HUES64 (cell line): ENCODE results near the gene PDGFRB.

Source experiments
- H3K27ac ChIP-seq: 2 replicates; pipeline ENCODE4 v1.7.0; 2013; ENCODE audit warnings: low read depth, low read length, inconsistent platforms
- H3K27me3 ChIP-seq: 2 replicates; pipeline ENCODE4 v1.6.1; 2013; ENCODE audit warnings: mild to moderate bottlenecking, low read length; ENCODE audit not compliant: insufficient read depth
- H3K36me3 ChIP-seq: 2 replicates; pipeline ENCODE4 v1.6.1; 2013; ENCODE audit warnings: mild to moderate bottlenecking, low read length; ENCODE audit not compliant: insufficient read depth
- H3K4me1 ChIP-seq: 2 replicates; pipeline ENCODE4 v1.6.1; 2013; ENCODE audit warnings: mild to moderate bottlenecking, low read length, moderate library complexity; ENCODE audit not compliant: insufficient read depth
- H3K4me3 ChIP-seq: 2 replicates; pipeline ENCODE4 v1.5.1; 2013; ENCODE audit warnings: mild to moderate bottlenecking, low read length, moderate library complexity
- H3K9ac ChIP-seq: 2 replicates; pipeline ENCODE4 v1.6.1; 2013; ENCODE audit warnings: mild to moderate bottlenecking, low read depth, low read length
- H3K9me3 ChIP-seq: 2 replicates; pipeline ENCODE4 v1.6.1; 2013; ENCODE audit warnings: low read depth, low read length; ENCODE audit not compliant: insufficient read depth
- WGBS: fragments of 150-250, 120-280 bp; methylation state at CpG from one replicate; pipeline ENCODE4 v1.1.7; 2013; ENCODE audit warnings: missing lambda C conversion rate; 5-methylcytosine and 5-hydroxymethylcytosine counted together

Gene PDGFRB

DNA sequence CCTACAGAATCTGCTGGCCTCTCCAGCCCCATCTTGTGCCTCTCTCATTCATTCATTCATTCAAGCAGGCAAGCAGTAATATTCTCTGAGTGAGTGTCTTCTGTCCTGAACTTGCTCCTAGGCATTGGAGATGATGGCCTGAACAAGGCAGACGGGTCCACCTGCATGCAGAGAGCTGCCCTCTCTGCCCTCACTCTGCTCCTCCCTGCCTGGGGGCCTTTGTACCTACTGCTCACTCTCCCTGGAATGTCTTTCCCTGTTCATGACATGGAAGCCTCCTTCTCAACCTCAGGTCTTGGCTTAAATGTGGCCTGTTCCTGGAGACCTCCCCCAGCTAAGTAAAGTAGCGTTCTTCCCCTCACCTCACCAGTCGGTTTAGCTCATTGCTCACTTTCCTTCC lies 17.5 kb upstream of the PDGFRB start:
- Histone ChIP-seq H3K9me3 (no peaks in the 10 kb centered on the region), H3K36me3 (no peaks in the 10 kb centered on the region), H3K4me3 (no peak overlapping the region), H3K4me1 (peaks cover 2% of the 10 kb centered on the region; the same call in 1 of the 2 replicates), H3K9ac (no peak overlapping the region), H3K27ac (no peak overlapping the region), H3K27me3 (peaks cover 59% of the 10 kb centered on the region)
- 73% methylated on average over 3 of the region's 3 CpGs for WGBS

DNA sequence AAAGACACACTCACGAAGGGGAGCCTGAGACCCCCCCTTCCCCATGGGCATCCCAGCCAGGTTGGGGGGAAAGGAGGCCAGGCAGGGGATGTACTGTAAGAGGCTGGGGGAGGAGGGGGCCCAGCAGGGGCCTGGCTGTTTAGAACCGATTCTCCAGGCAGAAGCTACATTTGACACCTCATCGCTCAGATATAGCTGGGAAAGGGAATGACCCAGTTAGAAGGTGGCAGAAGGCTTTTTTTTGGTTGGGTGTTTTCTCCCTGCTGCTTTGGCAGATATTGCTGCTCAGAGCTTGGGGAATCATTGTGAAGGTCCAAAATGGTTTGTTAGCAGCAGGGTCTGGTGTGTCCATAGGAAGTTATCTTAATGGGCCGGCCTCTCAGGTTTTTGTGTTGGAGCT lies 16.9 kb upstream of the PDGFRB start:
- Histone ChIP-seq H3K9ac (no peak overlapping the region), H3K4me1 (peaks cover 4% of the 10 kb centered on the region; the same call in 1 of the 2 replicates), H3K36me3 (no peaks in the 10 kb centered on the region), H3K27ac (no peak overlapping the region), H3K9me3 (no peaks in the 10 kb centered on the region), H3K27me3 (peaks cover 65% of the 10 kb centered on the region), H3K4me3 (no peak overlapping the region)
- WGBS: 72% methylated on average over 4 of the region's 4 CpGs

DNA sequence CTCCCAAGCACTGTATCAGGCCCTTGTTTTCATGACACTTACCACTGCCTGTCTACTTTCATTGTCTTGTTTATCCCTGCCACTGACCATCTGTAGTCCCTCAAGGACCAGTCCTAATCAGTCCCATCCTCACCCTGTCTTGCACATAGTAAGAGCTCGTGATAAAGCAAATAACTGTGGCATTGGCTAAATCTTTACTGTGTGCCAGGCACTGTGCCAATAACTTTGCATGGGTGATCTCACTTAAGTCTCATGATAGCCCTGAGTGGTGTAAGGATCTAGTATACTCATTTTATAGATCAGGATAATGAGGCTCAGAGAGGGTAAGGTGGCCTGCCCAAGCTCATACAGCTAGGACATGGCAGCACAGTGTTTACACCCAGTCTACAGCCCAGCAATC lies 16.5 kb upstream of the PDGFRB start:
- no peak overlapping the region for H3K27ac ChIP-seq
- peaks cover 70% of the 10 kb centered on the region for H3K27me3 ChIP-seq
- no peak overlapping the region for H3K4me3 ChIP-seq
- no peak overlapping the region for H3K9ac ChIP-seq
- peaks cover 5% of the 10 kb centered on the region; the same call in 1 of the 2 replicates for H3K4me1 ChIP-seq
- WGBS: 98% methylated on average over 1 of the region's 1 CpG
- H3K36me3 ChIP-seq: no peaks in the 10 kb centered on the region
- H3K9me3 ChIP-seq: no peaks in the 10 kb centered on the region

DNA sequence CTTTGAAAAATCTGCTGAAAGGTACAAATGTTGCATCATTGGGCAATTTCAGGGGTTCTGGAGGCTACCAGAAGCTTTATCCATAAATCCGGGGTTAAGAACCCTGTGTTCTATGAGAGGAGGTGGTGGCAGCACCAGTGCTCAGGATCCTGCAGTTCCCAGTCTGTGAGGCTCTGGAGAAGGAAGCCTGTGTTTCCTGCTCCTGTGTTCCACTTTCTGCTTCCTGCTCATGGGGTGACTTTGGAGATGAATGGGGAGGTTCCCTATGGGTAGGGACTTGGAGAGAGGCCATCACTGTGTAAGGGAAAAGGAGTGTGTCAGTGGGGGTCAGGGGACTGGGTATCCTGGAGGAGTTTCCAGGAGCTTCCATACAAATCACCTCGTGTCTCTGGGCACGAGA lies 13.2 kb upstream of the PDGFRB start:
- WGBS: 85% methylated on average over 3 of the region's 3 CpGs
- Histone ChIP-seq H3K9me3 (no peaks in the 10 kb centered on the region), H3K27ac (no peak overlapping the region), H3K4me1 (0 out of 2 replicates have a peak, but pooled peaks cover 3% of the 10 kb centered on the region), H3K36me3 (no peaks in the 10 kb centered on the region), H3K9ac (no peak overlapping the region), H3K27me3 (peaks cover 98% of the 10 kb centered on the region), H3K4me3 (no peak overlapping the region)

DNA sequence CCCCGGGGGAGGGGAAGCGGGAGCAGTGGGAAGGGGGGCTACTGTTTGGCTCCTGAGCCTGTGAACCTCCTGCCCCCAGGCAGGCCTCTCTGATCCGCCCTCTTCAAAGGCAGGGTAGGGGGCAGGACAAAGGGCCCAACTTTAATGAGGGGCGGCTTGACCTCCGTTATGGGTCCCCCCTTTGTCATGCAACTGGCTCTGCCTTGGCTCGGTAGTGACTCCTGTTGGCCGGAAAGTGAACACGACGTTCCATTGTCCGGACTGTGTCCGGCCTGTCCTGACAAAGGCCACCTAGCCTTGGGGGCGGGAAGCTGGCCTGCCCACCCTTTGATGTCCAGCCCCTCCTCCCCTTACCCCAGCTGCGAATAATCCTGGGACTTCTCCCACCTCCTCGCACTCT lies 12.3 kb upstream of the PDGFRB start:
- Histone ChIP-seq H3K4me1 (0 out of 2 replicates have a peak, but pooled peaks cover 3% of the 10 kb centered on the region), H3K27me3 (peaks cover 98% of the 10 kb centered on the region), H3K9me3 (no peaks in the 10 kb centered on the region), H3K27ac (no peak overlapping the region), H3K4me3 (no peak overlapping the region), H3K9ac (no peak overlapping the region), H3K36me3 (no peaks in the 10 kb centered on the region)
- 23% methylated on average over 14 of the region's 14 CpGs for WGBS

DNA sequence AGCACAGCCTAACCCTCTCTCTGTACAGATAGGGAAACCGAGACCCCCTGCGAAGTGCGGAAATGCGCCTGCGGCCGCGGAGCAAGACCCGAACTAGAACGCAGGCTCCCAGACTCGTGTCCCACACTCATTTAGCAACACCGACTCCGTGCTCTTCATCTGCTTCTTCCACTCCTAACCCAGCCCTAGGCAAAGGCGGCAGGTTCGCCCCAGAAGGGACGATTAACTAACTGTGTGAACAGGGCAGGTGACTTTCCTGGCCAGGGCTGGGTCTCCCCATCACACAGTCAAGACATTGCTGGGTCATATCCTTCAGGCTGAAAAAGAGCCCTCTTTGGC lies 11.8 kb upstream of the PDGFRB start:
- H3K9me3 ChIP-seq: no peaks in the 10 kb centered on the region
- H3K4me1 ChIP-seq: 0 out of 2 replicates have a peak, but pooled peaks cover 3% of the 10 kb centered on the region
- H3K27me3 ChIP-seq: peaks cover 93% of the 10 kb centered on the region
- no peak overlapping the region for H3K27ac ChIP-seq
- H3K4me3 ChIP-seq: no peak overlapping the region
- no peaks in the 10 kb centered on the region for H3K36me3 ChIP-seq
- WGBS: 3% methylated on average over 15 of the region's 15 CpGs
- H3K9ac ChIP-seq: no peak overlapping the region

DNA sequence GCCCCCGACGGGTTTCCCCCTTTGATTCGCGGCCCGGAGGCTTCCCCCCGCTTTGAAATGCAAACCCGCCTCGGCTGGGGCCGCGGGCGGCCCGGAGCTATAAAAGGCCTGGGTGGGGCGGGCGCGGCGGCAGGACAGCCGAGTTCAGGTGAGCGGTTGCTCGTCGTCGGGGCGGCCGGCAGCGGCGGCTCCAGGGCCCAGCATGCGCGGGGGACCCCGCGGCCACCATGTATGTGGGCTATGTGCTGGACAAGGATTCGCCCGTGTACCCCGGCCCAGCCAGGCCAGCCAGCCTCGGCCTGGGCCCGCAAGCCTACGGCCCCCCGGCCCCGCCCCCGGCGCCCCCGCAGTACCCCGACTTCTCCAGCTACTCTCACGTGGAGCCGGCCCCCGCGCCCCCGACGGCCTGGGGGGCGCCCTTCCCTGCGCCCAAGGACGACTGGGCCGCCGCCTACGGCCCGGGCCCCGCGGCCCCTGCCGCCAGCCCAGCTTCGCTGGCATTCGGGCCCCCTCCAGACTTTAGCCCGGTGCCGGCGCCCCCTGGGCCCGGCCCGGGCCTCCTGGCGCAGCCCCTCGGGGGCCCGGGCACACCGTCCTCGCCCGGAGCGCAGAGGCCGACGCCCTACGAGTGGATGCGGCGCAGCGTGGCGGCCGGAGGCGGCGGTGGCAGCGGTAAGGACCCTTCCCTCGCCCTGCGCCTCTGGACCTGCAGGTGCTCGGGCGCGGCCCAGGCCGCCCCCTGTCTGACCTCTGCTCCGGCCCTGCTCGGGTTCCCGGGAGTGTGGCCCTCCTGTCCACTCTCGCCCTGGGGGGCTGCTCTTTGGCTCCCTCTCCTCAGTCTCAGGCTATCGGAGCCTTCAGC lies 11.2 kb upstream of the PDGFRB start, which contains the start of gene CDX1:
Gene CDX1, plus strand, starts transcription at position 129 of the 862 bp plus-strand sequence. Its CDS starts 99 bp downstream, at position 228.
- H3K4me1 ChIP-seq: 0 out of 2 replicates have a peak, but pooled peaks cover 3% of the 10 kb centered on the region
- H3K4me3 ChIP-seq: no peak within 1 kb of the TSS; the same call in 1 of the 2 replicates
- no peaks in the 10 kb centered on the region for H3K36me3 ChIP-seq
- no peak within 1 kb of the TSS for H3K27ac ChIP-seq
- H3K9ac ChIP-seq: no peak within 1 kb of the TSS
- peaks cover 87% of the 10 kb centered on the region for H3K27me3 ChIP-seq
- no peaks in the 10 kb centered on the region for H3K9me3 ChIP-seq
- WGBS: 2% methylated on average over 90 of the region's 93 CpGs

DNA sequence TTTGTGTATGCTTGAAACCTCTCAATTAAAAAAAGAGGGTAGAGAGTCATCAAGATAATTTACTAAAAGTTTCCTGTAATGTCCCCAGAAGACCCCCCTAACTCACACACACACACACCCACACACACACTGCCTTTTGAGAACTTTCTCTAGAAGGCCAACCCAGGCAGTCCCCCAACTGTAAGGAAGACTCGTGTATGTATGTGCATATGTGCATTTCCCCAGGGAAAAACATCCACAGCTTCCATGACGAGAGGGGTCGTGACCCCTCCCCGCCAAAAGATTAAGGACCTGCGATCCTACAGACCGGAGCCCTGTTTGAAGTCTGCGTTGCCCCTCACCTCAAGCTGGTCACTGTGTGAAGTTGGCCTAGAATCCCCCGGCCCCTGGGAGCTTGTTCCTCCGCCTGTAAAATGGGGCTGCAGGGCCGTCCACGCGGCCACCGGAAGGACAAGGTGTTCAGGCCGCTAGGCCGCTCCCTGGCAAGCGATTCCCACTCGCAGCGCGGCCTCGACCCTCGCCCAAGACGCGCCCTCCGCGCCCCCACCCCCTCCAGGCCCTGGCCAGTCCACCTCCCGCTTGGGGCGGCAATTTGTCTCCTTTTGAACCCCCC lies 10.5 kb upstream of the PDGFRB start:
- Histone ChIP-seq H3K9me3 (no peaks in the 10 kb centered on the region), H3K27me3 (peaks cover 82% of the 10 kb centered on the region), H3K4me3 (no peak overlapping the region; the same call in 1 of the 2 replicates), H3K36me3 (no peaks in the 10 kb centered on the region), H3K27ac (no peak overlapping the region), H3K4me1 (0 out of 2 replicates have a peak, but pooled peaks cover 3% of the 10 kb centered on the region), H3K9ac (no peak overlapping the region)
- 5% methylated on average over 27 of the region's 27 CpGs for WGBS

DNA sequence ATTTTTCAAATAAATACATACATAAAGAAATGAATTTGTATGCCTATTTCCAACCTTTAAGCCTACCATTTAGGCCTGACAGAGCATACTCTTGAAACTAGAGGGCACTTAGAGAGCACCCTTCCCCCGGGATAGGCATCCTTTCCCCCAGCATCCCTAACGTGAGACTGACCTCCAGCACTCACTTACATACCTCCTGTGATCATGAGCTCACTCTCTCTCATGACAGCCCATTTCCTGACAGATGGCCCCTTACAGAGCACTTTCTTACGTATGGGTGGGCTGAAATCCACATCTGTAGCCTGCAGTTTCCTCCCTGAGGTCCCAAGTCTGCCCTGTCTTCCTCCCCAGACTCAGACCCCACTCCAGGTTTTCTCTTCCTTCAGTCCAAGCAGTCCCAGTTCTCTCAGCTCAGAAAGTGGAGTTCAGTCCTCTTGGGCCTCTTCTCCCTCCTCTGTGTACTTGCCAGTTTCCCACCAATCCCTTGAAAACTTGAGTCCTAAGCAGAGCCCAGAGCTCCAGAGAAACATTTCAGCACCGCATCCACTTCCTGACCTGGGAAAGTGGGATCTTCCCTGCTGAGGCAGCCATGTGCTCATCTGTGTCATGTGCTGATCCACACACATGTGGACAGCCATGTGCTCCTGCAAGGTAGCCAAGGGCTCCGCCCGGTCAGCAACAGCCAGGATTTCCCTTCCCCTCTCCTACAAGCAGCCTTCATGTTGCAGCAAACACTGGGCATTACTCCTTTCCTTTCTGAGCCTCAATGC lies 8.8 kb upstream of the PDGFRB start:
- Histone ChIP-seq H3K27me3 (peaks cover 64% of the 10 kb centered on the region), H3K9ac (no peak overlapping the region), H3K4me1 (0 out of 2 replicates have a peak, but pooled peaks cover 7% of the 10 kb centered on the region), H3K27ac (no peak overlapping the region), H3K36me3 (no peaks in the 10 kb centered on the region), H3K9me3 (no peaks in the 10 kb centered on the region), H3K4me3 (no peak overlapping the region)
- 73% methylated on average over 6 of the region's 6 CpGs for WGBS

DNA sequence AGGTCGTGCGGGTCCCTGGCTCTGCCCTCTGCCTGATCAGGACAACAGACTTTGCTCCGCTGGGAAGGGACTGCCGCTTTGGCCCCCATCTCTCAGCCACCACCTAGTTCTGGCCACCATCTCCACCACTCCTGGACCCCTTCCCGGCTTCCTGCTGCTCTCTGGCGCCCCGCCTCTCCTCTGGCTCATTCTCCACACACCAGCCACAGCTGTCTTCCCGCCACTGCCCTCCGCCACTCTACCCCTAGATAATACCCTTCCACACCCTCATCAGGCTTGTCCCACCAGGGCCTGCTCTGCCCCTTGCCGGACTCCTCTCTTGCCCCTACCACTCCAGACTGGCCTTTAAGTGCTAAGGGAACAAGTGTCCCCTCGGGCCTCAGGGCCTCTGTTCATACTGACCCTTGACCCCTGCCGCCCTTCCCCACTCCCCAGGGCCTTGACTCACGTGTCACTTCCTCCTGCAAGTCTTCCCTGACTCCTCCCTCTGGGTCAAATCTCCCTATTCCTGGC lies 8.0 kb upstream of the PDGFRB start:
- 58% methylated on average over 13 of the region's 13 CpGs for WGBS
- Histone ChIP-seq H3K4me3 (no peak overlapping the region), H3K36me3 (no peaks in the 10 kb centered on the region), H3K27ac (no peak overlapping the region), H3K4me1 (0 out of 2 replicates have a peak, but pooled peaks cover 7% of the 10 kb centered on the region), H3K9ac (no peak overlapping the region), H3K9me3 (no peaks in the 10 kb centered on the region), H3K27me3 (peaks cover 56% of the 10 kb centered on the region)
